ENCODE measurements around the gene MTFP1.

GRCh38 chr22:30398685-30399680 is 26.6 kb upstream of the MTFP1 start:
- TF ChIP-seq CTCF (IDR thresholded peaks at IDR 0.05) = no peak
- TF ChIP-seq POLR2A (IDR thresholded peaks at IDR 0.05) = no peak
